T-helper 9 cell (primary cell): ENCODE results near the gene ZMYND8.
"Not testable (repeated sequence)": the region's sequence is repeated elsewhere in the genome, so short reads cannot be mapped to it uniquely, and the experiment has no call there.

Experiments used
- DNase-seq: peaks from one replicate; pipeline ENCODE4 v3.0.0-alpha.2; 2020

ZMYND8 gene

DNA sequence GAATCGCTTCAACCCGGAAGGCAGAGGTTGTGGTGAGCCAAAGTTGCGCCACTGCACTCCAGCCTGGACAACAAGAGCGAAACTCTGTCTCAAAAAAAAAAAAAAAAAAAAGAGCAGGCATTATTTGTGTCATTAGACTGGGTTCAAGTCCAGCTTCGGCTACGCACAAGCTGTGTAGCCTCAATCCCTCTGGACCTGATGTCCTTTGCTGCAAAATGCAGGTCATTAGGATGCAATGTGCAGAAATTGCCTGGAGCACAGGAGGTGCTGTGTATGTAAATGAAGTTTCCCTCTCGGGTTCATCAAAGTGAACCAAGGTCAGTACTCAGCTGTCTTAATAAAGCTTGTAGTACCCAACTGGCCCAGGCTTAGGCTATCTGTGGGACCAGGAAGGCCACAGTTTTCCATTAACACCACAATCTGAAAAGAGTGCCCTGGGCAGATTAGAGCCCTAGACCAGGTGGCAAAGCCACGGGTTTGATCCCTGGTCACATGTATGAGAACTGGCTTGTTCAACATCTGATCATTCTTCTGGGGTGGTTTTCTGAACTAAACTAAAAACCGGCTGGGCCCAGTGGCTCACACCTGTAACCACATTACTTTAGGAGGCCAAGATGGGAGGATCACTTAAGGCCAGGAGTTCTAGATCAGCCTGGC lies 155.3 kb downstream of the ZMYND8 start:
- no peak for DNase-seq

DNA sequence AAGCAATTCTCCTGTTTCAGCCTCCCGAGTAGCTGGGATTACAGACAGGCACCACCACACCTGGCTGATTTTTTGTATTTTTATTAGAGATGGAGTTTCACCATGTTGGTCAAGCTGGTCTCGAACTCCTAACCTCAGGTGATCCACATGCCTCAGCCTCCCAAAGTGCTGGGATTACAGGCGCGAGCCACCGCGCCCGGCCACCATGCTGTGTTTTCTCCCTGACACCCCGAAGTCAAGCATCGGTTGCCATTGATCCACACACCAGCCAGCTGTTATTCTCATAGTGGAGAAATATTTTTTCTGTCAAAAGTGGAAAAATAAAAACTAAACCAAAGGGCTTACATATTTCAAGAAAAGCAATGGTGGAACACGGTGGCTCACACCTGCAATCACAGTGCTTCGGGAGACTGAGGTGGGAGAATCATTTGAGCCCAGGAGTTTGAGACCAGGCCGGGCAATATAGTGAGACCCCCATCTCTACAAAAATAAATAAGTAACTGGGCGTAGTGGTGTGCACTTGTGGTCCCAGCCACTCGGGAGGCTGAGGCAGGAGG lies 157.4 kb downstream of the ZMYND8 start:
- no peak for DNase-seq

DNA sequence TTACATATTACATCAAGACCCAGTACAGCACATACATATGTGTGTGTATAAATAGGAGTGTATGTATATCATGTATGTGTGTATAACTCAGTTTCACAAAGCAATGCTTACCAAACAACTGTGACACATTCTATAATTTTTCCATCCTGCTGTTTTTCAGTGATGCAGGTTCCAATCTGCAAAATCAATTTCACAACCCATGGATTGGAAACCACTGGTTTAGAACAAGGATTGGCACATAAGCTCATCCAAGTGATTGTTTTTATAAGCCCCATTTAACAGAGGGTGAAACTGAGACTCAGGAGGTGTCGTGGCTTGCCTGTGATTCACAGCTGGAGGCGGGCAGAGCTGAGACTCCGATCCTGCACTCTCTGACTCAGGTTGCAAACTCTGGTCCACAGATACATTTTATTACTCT lies 158.2 kb downstream of the ZMYND8 start:
- no peak for DNase-seq

DNA sequence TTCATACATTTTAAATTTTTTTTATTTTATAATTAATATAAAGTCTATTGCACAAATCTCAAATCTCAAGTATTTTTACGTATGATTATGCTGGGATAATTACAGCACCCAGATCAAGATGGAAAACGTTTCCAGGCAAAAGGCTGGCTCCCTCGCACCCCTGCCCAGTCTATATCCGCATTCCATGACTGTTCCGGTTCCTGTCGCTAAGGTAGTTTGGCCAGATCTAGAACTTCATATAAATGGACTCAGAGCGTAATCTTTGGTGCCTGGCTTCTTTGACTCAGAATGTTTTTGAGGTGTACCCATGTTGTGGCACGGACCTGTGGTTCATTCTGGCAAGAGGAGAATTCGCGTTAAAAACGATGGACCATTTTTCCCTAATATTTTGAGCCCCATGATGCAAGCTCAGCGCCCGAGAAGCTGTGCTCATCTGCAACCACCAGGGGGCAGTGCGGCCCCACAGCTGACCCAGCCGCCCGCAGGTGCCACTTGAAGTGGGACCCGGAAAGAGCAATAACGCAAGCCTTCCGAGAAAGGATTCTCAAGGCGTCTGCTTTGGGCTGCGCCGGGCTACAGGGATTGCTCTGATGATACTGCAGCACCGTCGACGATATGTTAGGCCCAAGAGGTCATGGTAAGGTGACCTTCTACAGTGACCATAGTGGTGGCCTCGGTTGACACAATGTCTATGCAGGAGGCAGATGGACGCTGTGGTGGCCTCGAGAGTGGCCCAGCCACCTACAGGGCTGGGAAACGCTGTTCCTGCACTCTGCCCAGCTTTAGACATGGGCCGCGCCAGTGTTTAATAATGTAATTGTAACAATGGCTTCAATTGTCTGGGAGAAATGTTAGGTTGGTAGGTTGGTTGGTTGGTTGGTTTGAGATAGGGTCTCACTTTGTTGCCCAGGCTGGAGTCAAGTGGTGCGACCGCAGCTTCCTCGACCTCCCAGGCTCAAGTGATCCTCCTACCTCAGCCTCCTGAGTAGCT lies 160.1 kb downstream of the ZMYND8 start:
- DNase-seq: peak; percentile 64

DNA sequence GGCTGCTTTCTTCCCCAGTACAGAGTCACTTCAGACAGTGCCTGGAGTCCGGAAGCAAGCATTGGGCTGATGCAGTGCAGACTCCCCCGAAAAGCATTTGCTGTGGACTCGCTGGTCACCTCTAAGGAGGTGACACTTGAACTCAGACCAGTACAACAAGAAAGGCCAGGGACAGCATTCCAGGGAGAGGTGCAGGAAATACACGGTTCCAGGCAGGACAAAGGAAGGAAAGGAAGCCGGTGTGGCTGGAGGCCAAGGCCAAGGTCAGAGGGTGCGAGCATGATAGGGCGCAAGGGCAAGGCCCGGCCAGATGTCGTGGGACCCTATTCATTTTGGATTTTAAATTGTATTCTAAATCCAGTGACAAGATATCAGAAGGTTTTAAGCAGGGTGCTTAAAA lies 160.9 kb downstream of the ZMYND8 start:
- no peak for DNase-seq

DNA sequence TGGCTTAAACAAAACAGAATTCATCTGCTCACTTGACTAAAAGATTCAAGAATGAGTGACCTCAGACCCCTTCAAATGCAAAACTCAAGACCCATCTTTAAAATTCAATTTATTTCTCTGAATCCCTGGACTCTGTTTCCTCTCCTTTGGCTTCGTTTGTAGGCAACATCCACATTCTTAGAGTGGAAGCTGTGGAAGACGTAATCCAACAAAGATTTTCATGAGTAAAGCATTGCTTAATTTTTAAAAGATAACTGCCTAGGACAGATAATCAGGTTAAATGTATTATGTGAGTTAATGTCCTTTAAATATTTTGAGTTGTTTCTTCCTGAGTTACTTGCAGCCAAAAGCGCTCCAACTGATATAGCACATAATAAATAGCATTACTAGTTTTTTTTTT lies 164.5 kb downstream of the ZMYND8 start:
- DNase-seq: no peak

DNA sequence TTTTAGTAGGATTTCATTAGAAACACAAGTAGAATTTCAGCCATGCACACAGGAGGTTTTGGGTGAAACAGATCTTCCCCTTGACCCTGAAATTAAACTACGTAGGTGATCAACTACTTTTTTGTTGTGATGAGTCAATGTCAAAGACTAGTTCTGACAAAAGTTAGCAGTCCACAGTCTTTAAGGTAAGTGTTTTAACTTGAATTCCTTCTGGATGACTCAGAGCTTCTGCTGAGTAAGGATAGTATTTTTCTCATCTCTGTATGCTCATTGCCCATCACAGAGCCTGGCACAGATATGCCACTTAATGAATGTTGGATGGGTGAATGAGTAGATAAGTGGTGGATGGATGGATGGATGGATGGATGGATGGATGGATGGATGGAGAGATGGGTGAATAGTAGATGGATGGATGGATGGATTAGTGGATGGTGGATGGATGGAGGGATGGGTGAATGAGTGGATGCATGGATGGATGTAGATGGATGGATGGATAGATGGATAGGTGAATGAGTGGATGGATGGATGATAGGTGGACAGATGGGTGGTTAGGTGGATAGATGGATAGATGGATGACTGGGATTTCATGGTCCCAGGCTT lies 165.3 kb downstream of the ZMYND8 start:
- no peak for DNase-seq

DNA sequence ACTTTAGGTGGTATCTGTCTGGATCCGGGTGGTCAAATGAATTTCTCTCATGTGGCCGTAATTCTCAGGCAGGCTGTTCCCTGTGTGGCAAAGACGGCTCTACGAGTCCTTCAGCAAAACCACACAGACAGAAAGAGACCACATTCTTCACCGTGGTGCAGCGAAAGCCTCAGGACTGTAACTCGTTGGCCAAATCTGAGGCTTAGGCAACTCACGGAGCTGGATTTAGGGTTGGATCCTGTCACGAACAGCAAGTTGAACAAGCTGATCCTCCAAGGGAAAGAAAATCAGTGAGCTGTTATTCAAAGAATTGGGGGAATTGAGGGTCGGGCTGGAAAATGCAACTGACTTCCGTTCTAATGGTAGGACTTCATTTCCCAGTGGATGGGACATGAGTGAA lies 167.4 kb downstream of the ZMYND8 start:
- DNase-seq: no peak

DNA sequence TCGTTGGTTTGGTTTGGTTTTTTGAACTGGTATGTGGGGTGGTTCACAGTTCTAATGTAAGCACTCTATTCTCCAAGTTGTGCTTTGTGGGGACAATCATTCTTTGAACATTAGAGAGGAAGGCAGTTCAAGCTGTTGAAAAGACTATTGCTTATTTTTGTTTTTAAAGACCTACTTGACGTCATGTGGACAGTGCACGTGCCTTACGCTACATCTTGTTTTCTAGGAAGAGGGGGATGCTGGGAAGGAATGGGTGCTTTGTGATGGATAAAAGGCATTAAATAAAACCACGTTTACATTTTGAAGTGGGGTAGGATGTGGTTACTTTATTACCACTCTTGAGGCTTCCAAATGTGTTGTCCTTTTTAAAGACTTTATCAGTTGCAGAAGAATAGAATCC lies 168.0 kb downstream of the ZMYND8 start:
- no peak for DNase-seq

DNA sequence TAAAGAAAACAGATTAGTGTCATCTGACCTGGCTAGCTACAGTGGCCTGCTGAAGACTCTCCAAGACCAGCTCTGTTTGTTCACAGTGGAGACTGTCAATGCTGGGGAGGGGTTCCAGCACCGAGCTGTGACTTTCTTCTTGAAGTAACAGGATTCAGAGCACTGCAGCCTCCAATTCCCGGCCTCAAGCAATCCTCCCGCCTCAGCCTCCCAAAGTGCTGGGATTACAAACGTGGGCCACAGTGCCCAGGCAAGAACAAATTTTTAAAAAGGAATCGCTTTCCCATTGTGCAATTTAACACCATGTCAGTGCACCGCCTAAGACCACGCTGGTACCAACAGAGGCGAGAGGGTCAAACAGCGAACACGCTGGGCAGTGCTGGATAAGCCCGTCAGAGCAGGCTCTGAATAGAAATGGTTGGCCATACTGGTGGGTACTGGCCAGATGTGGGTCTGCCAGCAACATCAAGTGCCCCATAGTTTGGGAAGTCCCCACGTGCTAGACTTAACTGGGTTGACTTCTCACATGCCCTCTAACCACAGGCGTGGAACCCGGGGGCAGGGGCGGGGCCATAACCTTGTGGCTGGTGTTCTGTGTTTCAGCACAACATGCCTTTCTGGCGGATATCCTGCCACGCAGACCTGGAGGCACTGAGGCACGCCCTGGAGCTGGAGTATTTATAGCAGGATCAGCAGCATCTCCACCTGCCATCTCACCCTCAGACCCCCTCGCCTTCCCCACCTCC lies 168.9 kb downstream of the ZMYND8 start:
- DNase-seq: no peak

DNA sequence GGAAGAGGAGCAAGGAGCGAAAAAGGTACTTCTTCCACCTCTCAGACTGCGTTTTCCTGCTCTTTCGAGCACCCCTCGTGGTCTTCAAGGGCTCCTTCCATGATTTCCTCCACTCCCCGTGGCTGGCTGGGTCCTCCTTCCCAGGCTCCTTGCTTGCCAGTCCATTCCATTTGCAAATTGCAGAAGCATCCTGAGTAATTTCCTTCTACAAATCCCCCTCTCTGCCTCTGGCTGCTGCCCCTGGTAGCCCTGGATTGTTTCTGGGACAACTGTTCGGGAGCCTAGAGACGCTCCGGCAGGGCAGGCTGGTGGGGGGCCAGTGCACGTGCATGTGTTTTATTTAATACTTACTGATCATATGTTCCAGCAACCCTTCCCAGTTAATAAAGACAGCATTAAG lies 173.1 kb downstream of the ZMYND8 start:
- DNase-seq: no peak

DNA sequence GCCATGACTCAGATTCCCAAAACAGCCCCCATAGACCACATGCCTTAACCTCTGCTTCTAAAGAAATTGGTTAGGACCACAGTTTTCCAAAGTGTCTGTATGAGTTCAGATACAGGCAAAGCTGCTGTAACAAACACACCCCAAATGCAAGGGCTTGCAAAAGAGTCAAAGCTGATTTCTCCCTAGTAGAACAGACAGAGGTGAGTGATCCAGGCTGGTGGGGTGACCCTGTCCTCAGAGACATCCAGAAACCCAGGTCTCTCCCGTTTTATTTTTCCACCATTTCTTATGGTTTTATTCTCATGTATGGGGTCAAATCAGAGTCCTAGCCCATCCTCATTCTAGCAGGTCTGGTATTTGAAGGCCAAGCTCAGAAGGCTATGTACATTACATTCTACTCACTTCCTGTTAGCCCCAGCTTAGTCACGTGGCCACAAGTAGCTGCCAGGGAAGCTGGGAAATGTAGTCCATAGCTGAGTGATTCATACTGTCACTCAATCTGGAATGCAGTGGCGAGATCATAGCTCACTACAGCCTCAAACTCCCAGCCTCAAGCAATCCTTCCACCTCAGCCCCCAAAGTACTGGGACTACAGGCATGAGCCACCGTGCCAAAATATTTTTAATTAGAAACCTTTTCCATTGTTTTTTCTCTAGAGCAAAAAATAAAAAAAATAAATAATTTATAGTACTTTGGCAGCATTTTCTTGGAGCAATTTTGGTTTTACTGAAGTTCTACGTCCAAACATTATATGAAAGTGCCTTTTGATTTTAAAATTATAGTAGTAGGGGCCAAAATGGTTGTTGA lies 175.2 kb downstream of the ZMYND8 start:
- no peak for DNase-seq

DNA sequence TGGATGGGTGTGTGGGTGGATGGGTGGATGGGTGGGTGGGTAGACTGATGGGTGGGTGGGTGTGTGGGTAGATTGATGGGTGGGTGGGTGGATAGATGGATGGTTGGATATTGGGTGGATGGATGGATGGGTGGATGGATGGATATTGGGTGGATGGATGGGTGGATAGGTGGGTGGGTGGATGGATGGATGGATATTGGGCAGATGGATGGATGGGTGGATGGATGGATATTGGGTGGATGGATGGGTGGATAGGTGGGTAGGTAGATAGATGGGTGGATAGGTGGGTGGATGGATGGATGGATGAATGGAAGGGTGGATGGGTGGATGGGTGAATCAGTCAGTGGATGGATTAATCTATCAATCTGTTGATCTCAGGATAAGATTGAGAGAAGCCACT lies 177.2 kb downstream of the ZMYND8 start:
- DNase-seq: no peak

DNA sequence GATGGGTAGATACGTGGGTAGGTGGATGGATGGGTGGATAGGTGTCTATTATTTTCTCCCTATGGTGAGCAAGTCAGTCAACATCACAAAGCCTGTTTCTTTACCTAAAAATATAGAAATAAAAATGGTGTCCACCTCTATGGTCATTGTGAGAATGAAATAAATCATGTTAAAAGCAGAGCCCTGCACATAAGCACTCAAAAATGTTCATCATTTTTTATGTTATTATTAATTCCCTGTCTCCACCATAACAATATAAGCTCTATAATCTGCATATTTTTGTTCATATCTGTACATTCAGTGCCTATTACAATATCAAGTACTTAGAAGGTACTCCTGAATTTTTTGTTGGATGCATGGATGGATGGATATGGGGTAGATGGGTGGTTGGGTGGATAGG lies 177.6 kb downstream of the ZMYND8 start:
- DNase-seq: no peak

DNA sequence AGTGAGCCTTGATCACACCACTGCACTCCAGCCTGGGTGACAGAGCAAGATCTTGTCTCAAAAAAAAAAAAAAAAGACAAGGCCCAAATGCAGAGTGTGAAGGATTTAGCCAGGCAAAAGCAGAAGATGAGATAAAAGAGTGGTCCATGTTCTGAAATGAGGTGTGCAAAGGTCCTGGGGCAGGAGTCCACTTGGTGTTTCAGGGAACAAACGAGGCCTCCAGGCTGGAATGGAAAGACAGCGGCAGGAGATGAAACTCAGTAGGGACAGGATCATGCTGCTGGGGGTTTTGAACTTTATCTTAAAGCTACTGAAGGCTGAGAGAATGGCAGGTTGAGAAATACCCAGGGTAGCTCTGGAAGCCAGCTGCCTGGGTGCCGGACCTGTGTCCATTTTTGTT lies 178.2 kb downstream of the ZMYND8 start:
- DNase-seq: no peak

DNA sequence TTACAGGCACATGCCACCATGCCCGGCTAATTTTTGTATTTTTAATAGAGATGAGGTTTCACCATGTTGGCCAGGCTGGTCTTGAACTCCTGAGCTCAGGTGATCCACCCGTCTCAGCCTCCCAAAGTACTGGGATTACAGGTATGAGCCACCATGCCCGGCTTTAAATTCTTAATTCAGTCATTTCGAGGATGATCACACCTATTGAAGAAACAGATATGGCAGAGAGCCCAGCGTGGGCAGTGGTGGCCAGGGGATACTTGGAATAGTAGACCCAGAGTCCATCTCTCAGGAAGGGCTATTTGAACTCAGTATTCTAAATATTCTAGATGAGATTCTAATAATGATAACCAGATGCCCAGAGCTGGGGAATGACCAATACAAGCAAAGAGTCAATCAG lies 180.3 kb downstream of the ZMYND8 start:
- DNase-seq: not testable (repeated sequence)

DNA sequence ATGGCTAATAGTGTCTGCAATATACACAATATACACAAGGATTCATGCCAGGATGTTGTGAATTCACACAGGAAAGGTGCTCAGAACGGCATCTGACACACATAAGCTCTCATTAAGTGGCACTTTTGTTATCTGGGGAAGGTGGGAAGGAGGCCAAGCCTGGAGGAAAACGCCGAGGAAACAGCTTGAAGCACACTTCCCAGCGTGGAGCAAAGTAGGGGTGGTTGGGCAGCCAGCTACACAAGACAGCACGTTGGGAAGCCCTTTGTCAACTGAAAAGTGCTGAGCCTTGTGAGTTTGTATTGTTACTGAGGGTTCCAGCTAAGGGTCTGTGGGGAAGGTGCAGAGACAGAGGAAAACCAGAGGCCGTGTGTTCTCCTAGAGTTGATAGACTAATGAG lies 181.0 kb downstream of the ZMYND8 start:
- DNase-seq: no peak

DNA sequence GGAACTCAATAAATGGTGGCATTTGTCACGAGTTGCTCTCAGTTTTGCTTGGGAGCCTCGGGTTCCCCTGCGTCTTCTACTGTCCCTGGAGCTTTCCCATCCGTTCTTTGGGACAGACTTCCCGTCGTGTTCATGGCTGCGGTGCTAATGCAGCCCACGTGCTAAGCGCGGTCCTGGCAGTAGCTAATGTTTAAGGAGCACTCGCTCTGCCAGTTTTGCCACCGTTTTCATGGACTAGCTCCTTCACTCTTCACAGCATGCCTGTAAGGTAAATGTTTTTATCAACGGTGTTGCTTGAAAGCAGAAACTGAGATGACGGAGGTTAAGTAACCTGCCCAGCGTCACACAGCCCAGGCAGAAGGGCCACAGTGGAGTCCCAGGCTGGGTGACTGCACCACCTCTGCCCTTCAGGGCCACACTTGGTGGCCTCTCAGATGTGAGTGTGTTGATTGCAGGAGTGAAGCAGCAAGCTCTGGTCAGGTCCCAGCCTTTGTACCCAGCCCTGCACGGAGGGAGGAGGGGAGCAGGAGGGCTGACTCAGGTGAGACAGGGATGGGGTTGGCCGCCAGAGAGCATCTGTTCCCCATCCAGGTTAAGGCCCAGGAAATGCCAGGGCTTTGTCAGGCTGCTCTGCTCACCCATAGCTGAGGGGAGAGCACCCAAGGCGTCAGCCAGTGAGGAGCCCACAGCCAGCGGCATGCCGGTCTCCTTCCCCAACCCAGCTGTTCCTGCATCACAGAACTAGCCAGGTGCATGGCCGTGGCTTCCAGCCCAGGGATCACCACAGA lies 181.8 kb downstream of the ZMYND8 start:
- no peak for DNase-seq

DNA sequence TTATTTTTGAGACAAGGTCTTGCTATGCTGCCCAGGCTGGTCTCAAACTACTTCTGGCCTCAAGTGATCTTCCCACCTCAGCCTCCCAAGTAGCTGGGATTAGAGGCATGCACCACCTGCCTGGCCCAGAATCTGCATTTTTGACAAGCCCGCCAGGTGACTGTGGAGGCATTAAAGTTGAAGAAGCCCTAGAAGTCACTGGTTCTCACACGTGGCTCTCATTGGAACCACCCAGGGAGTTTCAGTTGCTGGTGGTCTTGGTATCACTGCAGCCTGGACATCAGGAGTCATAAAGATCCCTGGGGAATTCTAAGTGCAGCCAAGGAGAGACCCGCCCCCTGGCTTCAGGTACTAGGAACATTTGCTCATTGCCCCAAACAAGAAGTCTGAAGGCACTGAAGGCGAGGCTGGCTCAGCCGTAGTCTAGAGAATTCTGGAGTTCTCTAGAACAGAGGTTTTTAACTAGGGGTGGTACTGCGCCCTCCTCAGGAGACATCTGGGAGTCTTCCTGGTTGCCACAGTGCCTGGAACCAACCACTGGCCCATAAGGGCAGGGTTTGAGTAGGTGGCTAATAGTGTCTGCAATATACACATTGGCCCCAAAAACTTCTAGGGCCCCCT lies 182.8 kb downstream of the ZMYND8 start:
- no peak for DNase-seq

DNA sequence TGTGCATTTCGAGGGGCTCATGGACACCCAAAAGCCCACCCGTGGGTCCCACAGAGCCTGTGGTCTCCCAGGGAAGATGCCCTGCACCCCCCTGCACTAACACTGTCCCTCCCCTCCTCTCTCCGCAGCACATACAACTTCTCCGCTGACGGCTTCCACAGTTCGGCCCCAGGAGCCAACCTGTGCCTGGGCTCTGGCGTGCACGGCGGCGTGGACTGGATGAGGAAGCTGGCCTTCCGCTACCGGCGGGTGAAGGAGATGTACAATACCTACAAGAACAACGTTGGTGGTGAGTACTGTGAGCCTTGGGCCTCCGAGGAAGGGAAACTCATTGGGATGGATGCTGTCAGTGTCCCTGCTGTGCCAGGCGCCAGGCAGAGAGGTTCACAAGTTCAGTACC lies 183.9 kb downstream of the ZMYND8 start:
- DNase-seq: no peak

DNA sequence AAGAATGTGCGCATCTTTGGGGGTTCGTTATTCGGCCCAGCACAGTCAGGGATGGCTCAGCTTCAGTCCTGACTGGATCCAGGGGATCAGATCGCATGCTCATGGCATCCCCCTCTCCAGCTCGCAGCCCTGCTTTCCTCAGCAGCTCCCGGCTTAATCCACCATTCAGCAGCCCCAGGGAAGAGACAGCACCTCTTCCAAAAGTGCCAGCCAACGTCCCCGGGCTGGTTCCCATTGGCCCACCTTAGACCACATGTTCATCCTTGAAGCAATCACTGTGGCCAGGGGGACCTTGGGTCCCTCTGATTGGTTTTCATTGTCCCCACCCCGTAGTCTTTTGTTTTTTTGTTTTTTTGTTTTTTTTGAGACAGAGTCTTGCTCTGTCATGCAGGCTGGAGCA lies 188.7 kb downstream of the ZMYND8 start:
- DNase-seq: no peak
